ENCODE data around the gene MMS22L.
"Not testable (repeated sequence)": the region's sequence is repeated elsewhere in the genome, so short reads cannot be mapped to it uniquely, and the experiment has no call there.

MMS22L gene

GRCh38 chr6:97246842-97247241, 36.2 kb downstream of the MMS22L start:
- in situ Hi-C loops (cut with MboI; ENCODE audit: low sequenced_read_pairs): no loop called here

- in situ Hi-C loops (cut with MboI; ENCODE audit: low sequenced_read_pairs): no loop called here
Observed at GRCh38 chr6:97240222-97240621, 42.8 kb downstream of the MMS22L start.

GRCh38 chr6:97231911-97232310, 51.1 kb downstream of the MMS22L start:
- in situ Hi-C loops (cut with MboI; ENCODE audit: low sequenced_read_pairs): no loop called here

GRCh38 chr6:97222903-97223302, 60.1 kb downstream of the MMS22L start:
- in situ Hi-C loops (cut with MboI; ENCODE audit: low sequenced_read_pairs): no loop called here

- in situ Hi-C loops (cut with MboI; ENCODE audit: low sequenced_read_pairs): no loop called here
Observed at GRCh38 chr6:97218912-97219311, 64.1 kb downstream of the MMS22L start.

- in situ Hi-C loops (cut with MboI; ENCODE audit: low sequenced_read_pairs): no loop called here
Observed at GRCh38 chr6:97215157-97215769, 67.8 kb downstream of the MMS22L start.

- in situ Hi-C loops (cut with MboI; ENCODE audit: low sequenced_read_pairs): no loop called here
Observed at GRCh38 chr6:97214671-97215070, 68.3 kb downstream of the MMS22L start.

- in situ Hi-C loops (cut with MboI; ENCODE audit: low sequenced_read_pairs): no loop called here
Observed at GRCh38 chr6:97207383-97207782, 75.6 kb downstream of the MMS22L start.

- in situ Hi-C loops (cut with MboI; ENCODE audit: low sequenced_read_pairs): no loop called here
Observed at GRCh38 chr6:97205966-97206365, 77.0 kb downstream of the MMS22L start.

GRCh38 chr6:97203343-97203742, 79.7 kb downstream of the MMS22L start:
- in situ Hi-C loops (cut with MboI; ENCODE audit: low sequenced_read_pairs): no loop called here

- in situ Hi-C loops (cut with MboI; ENCODE audit: low sequenced_read_pairs): no loop called here
Observed at GRCh38 chr6:97198046-97198565, 84.9 kb downstream of the MMS22L start.

- in situ Hi-C loops (cut with MboI; ENCODE audit: low sequenced_read_pairs): no loop called here
Observed at GRCh38 chr6:97195117-97195516, 87.9 kb downstream of the MMS22L start.

- in situ Hi-C loops (cut with MboI; ENCODE audit: low sequenced_read_pairs): loop anchor here (10.0 kb wide), 1 partner anchor 205 kb away; no protein-coding TSS in a partner anchor
Observed at GRCh38 chr6:97189767-97190166, 93.2 kb downstream of the MMS22L start.

- in situ Hi-C loops (cut with MboI; ENCODE audit: low sequenced_read_pairs): loop anchor here (10.0 kb wide), 1 partner anchor 207 kb away; no protein-coding TSS in a partner anchor
Observed at GRCh38 chr6:97187951-97188350, 95.1 kb downstream of the MMS22L start.

GRCh38 chr6:97186416-97186999, 96.5 kb downstream of the MMS22L start:
- in situ Hi-C loops (cut with MboI; ENCODE audit: low sequenced_read_pairs): loop anchor here (10.0 kb wide), 1 partner anchor 208 kb away; no protein-coding TSS in a partner anchor

- in situ Hi-C loops (cut with MboI; ENCODE audit: low sequenced_read_pairs): no loop called here
Observed at GRCh38 chr6:97177905-97178304, 105.1 kb downstream of the MMS22L start.

GRCh38 chr6:97176468-97176867, 106.5 kb downstream of the MMS22L start:
- in situ Hi-C loops (cut with MboI; ENCODE audit: low sequenced_read_pairs): no loop called here

- in situ Hi-C loops (cut with MboI; ENCODE audit: low sequenced_read_pairs): no loop called here
Observed at GRCh38 chr6:97175806-97176205, 107.2 kb downstream of the MMS22L start.

GRCh38 chr6:97174471-97174870, 108.5 kb downstream of the MMS22L start:
- in situ Hi-C loops (cut with MboI; ENCODE audit: low sequenced_read_pairs): no loop called here

GRCh38 chr6:97160280-97160679, 122.7 kb downstream of the MMS22L start:
- in situ Hi-C loops (cut with MboI; ENCODE audit: low sequenced_read_pairs): no loop called here

GRCh38 chr6:97155447-97155846, 127.6 kb downstream of the MMS22L start:
- in situ Hi-C loops (cut with MboI; ENCODE audit: low sequenced_read_pairs): not testable (repeated sequence)

- in situ Hi-C loops (cut with MboI; ENCODE audit: low sequenced_read_pairs): no loop called here
Observed at GRCh38 chr6:97154015-97154414, 129.0 kb downstream of the MMS22L start.
